ENCODE data around the gene DUSP22. TPM values are rescaled to one million over a fixed set of nuclear protein-coding genes. Genes with fewer than 3 reads are reported as not detected.

Gene DUSP22
- total and polyA plus RNA-seq, 2 donors (not counting 1 experiment from before 2014, with no cell fraction given) = 10.9 to 13.7 TPM

- TF ChIP-seq EZH2 (IDR thresholded peaks at IDR 0.05; ENCODE audit: low read length, missing control alignments) (no peak), CTCF (conservative IDR thresholded peaks at IDR 0.05 in 1 of 2, IDR thresholded peaks at IDR 0.05 in 1 of 2; ENCODE audit: low read depth in 1 of 2, low read length in 2 of 2) (no peak)
These were observed 41.6 kb upstream of the DUSP22 start for GRCh38 chr6:250676-251075.

GRCh38 chr6:251920-252319 is 40.4 kb upstream of the DUSP22 start:
- Histone ChIP-seq H3K4me1 (ENCODE audit: control insufficient read depth, extremely low read depth, insufficient read depth, low read length) (no peaks in the 10 kb centered on the region), H3K9me3 (ENCODE audit: control insufficient read depth, insufficient read depth, low read depth, low read length) (no peaks in the 10 kb centered on the region), H3K9ac (ENCODE audit: insufficient read depth, low read length) (no peak overlapping the region), H3K27ac (ENCODE audit: insufficient read depth, low read length) (no peak overlapping the region), H3K27me3 (ENCODE audit: control insufficient read depth, insufficient read depth, low read length) (no peaks in the 10 kb centered on the region), H2AFZ (ENCODE audit: low read length) (no peak overlapping the region), H3K79me2 (ENCODE audit: control insufficient read depth, insufficient read depth, low read length) (no peaks in the 10 kb centered on the region), H3K4me3 (replicated peaks in 1 of 4; ENCODE audit: control extremely low read depth in 1 of 4, insufficient read depth in 1 of 4, low read depth in 3 of 4, low read length in 4 of 4) (no peak overlapping the region), H3K36me3 (ENCODE audit: control insufficient read depth, insufficient read depth, low read length) (no peaks in the 10 kb centered on the region), H4K20me1 (ENCODE audit: control insufficient read depth, extremely low read depth, insufficient read depth, low read length) (no peaks in the 10 kb centered on the region), H3K4me2 (ENCODE audit: extremely low read depth, insufficient read depth, low read length) (no peak overlapping the region)
- TF ChIP-seq EZH2 (IDR thresholded peaks at IDR 0.05; ENCODE audit: low read length, missing control alignments) = no peak
- TF ChIP-seq CTCF (conservative IDR thresholded peaks at IDR 0.05 in 1 of 2, IDR thresholded peaks at IDR 0.05 in 1 of 2; ENCODE audit: low read depth in 1 of 2, low read length in 2 of 2) = no peak
- no peak for DNase-seq (ENCODE audit: low read depth in 2 of 2)

More at GRCh38 chr6:250676-251075, 41.6 kb upstream of the DUSP22 start:
- no peak overlapping the region for H2AFZ ChIP-seq (ENCODE audit: low read length)
- DNase-seq (ENCODE audit: low read depth in 2 of 2) = no peak
- no peak overlapping the region for H3K9ac ChIP-seq (ENCODE audit: insufficient read depth, low read length)
- no peaks in the 10 kb centered on the region for H3K4me1 ChIP-seq (ENCODE audit: control insufficient read depth, extremely low read depth, insufficient read depth, low read length)
- H3K27me3 ChIP-seq (ENCODE audit: control insufficient read depth, insufficient read depth, low read length) = no peaks in the 10 kb centered on the region
- H3K79me2 ChIP-seq (ENCODE audit: control insufficient read depth, insufficient read depth, low read length) = no peaks in the 10 kb centered on the region
- H3K36me3 ChIP-seq (ENCODE audit: control insufficient read depth, insufficient read depth, low read length) = no peaks in the 10 kb centered on the region
- H3K4me3 ChIP-seq (replicated peaks in 1 of 4; ENCODE audit: control extremely low read depth in 1 of 4, insufficient read depth in 1 of 4, low read depth in 3 of 4, low read length in 4 of 4) = no peak overlapping the region
- no peaks in the 10 kb centered on the region for H4K20me1 ChIP-seq (ENCODE audit: control insufficient read depth, extremely low read depth, insufficient read depth, low read length)
- no peak overlapping the region for H3K27ac ChIP-seq (ENCODE audit: insufficient read depth, low read length)
- no peak overlapping the region for H3K4me2 ChIP-seq (ENCODE audit: extremely low read depth, insufficient read depth, low read length)
- no peaks in the 10 kb centered on the region for H3K9me3 ChIP-seq (ENCODE audit: control insufficient read depth, insufficient read depth, low read depth, low read length)

GRCh38 chr6:252775-253535 is 39.3 kb upstream of the DUSP22 start:
- Histone ChIP-seq H3K79me2 (ENCODE audit: control insufficient read depth, insufficient read depth, low read length) (no peaks in the 10 kb centered on the region), H4K20me1 (ENCODE audit: control insufficient read depth, extremely low read depth, insufficient read depth, low read length) (no peaks in the 10 kb centered on the region), H3K4me1 (ENCODE audit: control insufficient read depth, extremely low read depth, insufficient read depth, low read length) (no peaks in the 10 kb centered on the region), H3K27ac (ENCODE audit: insufficient read depth, low read length) (no peak overlapping the region), H3K4me2 (ENCODE audit: extremely low read depth, insufficient read depth, low read length) (no peak overlapping the region), H3K27me3 (ENCODE audit: control insufficient read depth, insufficient read depth, low read length) (no peaks in the 10 kb centered on the region), H3K9ac (ENCODE audit: insufficient read depth, low read length) (no peak overlapping the region), H3K4me3 (replicated peaks in 1 of 4; ENCODE audit: control extremely low read depth in 1 of 4, insufficient read depth in 1 of 4, low read depth in 3 of 4, low read length in 4 of 4) (no peak overlapping the region), H3K36me3 (ENCODE audit: control insufficient read depth, insufficient read depth, low read length) (no peaks in the 10 kb centered on the region), H2AFZ (ENCODE audit: low read length) (no peak overlapping the region), H3K9me3 (ENCODE audit: control insufficient read depth, insufficient read depth, low read depth, low read length) (no peaks in the 10 kb centered on the region)
- no peak for TF ChIP-seq CTCF (conservative IDR thresholded peaks at IDR 0.05 in 1 of 2, IDR thresholded peaks at IDR 0.05 in 1 of 2; ENCODE audit: low read depth in 1 of 2, low read length in 2 of 2)
- no peak for TF ChIP-seq EZH2 (IDR thresholded peaks at IDR 0.05; ENCODE audit: low read length, missing control alignments)
- no peak for DNase-seq (ENCODE audit: low read depth in 2 of 2)
